HEK293 (cell line): ENCODE measurements around the gene EHMT1.
A peak's percentile ranks its signal among the peaks of the same experiment; 100 is the strongest.

Experiments used
- CTCF ChIA-PET: fragments of 350-600 bp; formaldehyde crosslinking; extraction: SDS; loops from one replicate; lab custom pipeline; 2021; ENCODE audit warnings: antibody characterized with exemption; lab: Yijun Ruan, JAX
- POLR2A ChIA-PET: fragments of 300-600 bp; formaldehyde crosslinking; extraction: SDS; loops from one replicate; lab custom pipeline; 2020; ENCODE audit warnings: antibody characterized with exemption, inconsistent platforms; lab: Yijun Ruan, JAX
- H3K27ac ChIP-seq: fragments of 200-500 bp; sonication (Bioruptor generic); 2 replicates; pipeline ENCODE4 v1.5.1; 2014; ENCODE audit warnings: low read depth, low read length, control low read depth, inconsistent platforms; ENCODE audit errors: extremely low read depth
- H3K36me3 ChIP-seq, 2 experiments: fragments of 200-500 bp in 1 of 2; sonication (Bioruptor generic) in 1 of 2; 1 replicate in 1 of 2; 2 replicates in 1 of 2; pipeline ENCODE4 v1.5.1; 2014 to 2017; ENCODE audit warnings: inconsistent platforms in 2 of 2, low read length in 2 of 2; ENCODE audit not compliant: control insufficient read depth in 2 of 2, insufficient read depth in 1 of 2
- H3K4me1 ChIP-seq: fragments of 200-500 bp; sonication (Bioruptor generic); 2 replicates; pipeline ENCODE4 v1.5.1; 2014; ENCODE audit warnings: mild to moderate bottlenecking, low read length, inconsistent platforms; ENCODE audit not compliant: control insufficient read depth, insufficient read depth
- H3K4me3 ChIP-seq: 2 replicates; pipeline ENCODE4 v1.5.1; 2011; ENCODE audit warnings: low read depth, mild to moderate bottlenecking, control low read depth, low read length, moderate library complexity
- H3K9me3 ChIP-seq: fragments of 200-500 bp; sonication (Bioruptor generic); 2 replicates; pipeline ENCODE4 v1.5.1; 2014; ENCODE audit warnings: low read depth, low read length, inconsistent platforms; ENCODE audit not compliant: control insufficient read depth, insufficient read depth
- MEIS1 ChIP-seq: sonication (generic); formaldehyde crosslinking; IDR thresholded peaks from 2 replicates; pipeline ENCODE4 v1.8.1; 2022; ENCODE audit warnings: missing genetic modification reagents, mild to moderate bottlenecking, borderline replicate concordance
- SCRT2 ChIP-seq: fragments of 450-650 bp; formaldehyde crosslinking; IDR thresholded peaks from 2 replicates; pipeline ENCODE4 v1.5.1; 2016; ENCODE audit warnings: missing biosample characterization, missing genetic modification characterization
- SP3 ChIP-seq: fragments of 450-650 bp; formaldehyde crosslinking; IDR thresholded peaks from 2 replicates; pipeline ENCODE4 v1.5.1; 2016; ENCODE audit warnings: missing biosample characterization, missing genetic modification characterization
- WT1 ChIP-seq: fragments of 450-650 bp; formaldehyde crosslinking; IDR thresholded peaks from 2 replicates; pipeline ENCODE4 v1.5.1; 2016; ENCODE audit warnings: missing biosample characterization, missing genetic modification characterization
- ZFHX2 ChIP-seq: fragments of 450-650 bp; formaldehyde crosslinking; conservative IDR thresholded peaks from 2 replicates; pipeline ENCODE4 v1.5.1; 2016; ENCODE audit warnings: missing biosample characterization, missing genetic modification characterization
- ZNF2 ChIP-seq: fragments of 450-650 bp; formaldehyde crosslinking; IDR thresholded peaks from 2 replicates; pipeline ENCODE4 v1.5.1; 2016; ENCODE audit warnings: missing biosample characterization, missing genetic modification characterization
- ZNF202 ChIP-seq: fragments of 450-650 bp; formaldehyde crosslinking; IDR thresholded peaks from 2 replicates; pipeline ENCODE4 v1.5.1; 2016; ENCODE audit warnings: missing biosample characterization, missing genetic modification characterization, borderline replicate concordance
- ZNF23 ChIP-seq: fragments of 450-650 bp; formaldehyde crosslinking; IDR thresholded peaks from 2 replicates; pipeline ENCODE4 v1.5.1; 2016; ENCODE audit warnings: missing biosample characterization, missing genetic modification characterization, borderline replicate concordance
- ZNF302 ChIP-seq: fragments of 450-650 bp; formaldehyde crosslinking; IDR thresholded peaks from 2 replicates; pipeline ENCODE4 v1.5.1; 2016; ENCODE audit warnings: missing biosample characterization, missing genetic modification characterization, low read depth
- ZNF366 ChIP-seq: fragments of 450-650 bp; formaldehyde crosslinking; conservative IDR thresholded peaks from 2 replicates; pipeline ENCODE4 v1.5.1; 2016; ENCODE audit warnings: missing biosample characterization, missing genetic modification characterization
- ZNF391 ChIP-seq: fragments of 450-650 bp; formaldehyde crosslinking; IDR thresholded peaks from 2 replicates; pipeline ENCODE4 v1.5.1; 2016; ENCODE audit warnings: low read depth, missing biosample characterization, missing genetic modification characterization, borderline replicate concordance
- ZNF548 ChIP-seq: fragments of 450-650 bp; formaldehyde crosslinking; IDR thresholded peaks from 2 replicates; pipeline ENCODE4 v1.5.1; 2016; ENCODE audit warnings: missing biosample characterization, missing genetic modification characterization
- ZNF600 ChIP-seq: fragments of 450-650 bp; formaldehyde crosslinking; IDR thresholded peaks from 2 replicates; pipeline ENCODE4 v1.5.1; 2016; ENCODE audit warnings: missing biosample characterization, missing genetic modification characterization
- ZNF621 ChIP-seq: fragments of 450-650 bp; formaldehyde crosslinking; IDR thresholded peaks from 2 replicates; pipeline ENCODE4 v1.5.1; 2017; ENCODE audit warnings: missing biosample characterization, missing genetic modification characterization
- ZNF664 ChIP-seq: fragments of 450-650 bp; formaldehyde crosslinking; IDR thresholded peaks from 2 replicates; pipeline ENCODE4 v1.5.1; 2016; ENCODE audit warnings: missing biosample characterization, missing genetic modification characterization
- ZNF677 ChIP-seq: fragments of 450-650 bp; IDR thresholded peaks from 2 replicates; pipeline ENCODE4 v1.5.0; 2018; ENCODE audit warnings: missing biosample characterization, mild to moderate bottlenecking, missing genetic modification characterization, moderate library complexity
- ZNF791 ChIP-seq: fragments of 450-650 bp; formaldehyde crosslinking; IDR thresholded peaks from 2 replicates; pipeline ENCODE4 v1.5.1; 2016; ENCODE audit warnings: missing biosample characterization, missing genetic modification characterization
- TF ChIP-seq, protein P1 (sequence below): fragments of 450-650 bp; formaldehyde crosslinking; optimal IDR thresholded peaks from 2 replicates; pipeline ENCODE3; 2016; ENCODE audit warnings: missing biosample characterization, mild to moderate bottlenecking, missing genetic modification characterization
- TF ChIP-seq, protein P2 (sequence below): sonication (generic); formaldehyde crosslinking; IDR thresholded peaks from 2 replicates; pipeline ENCODE4 v1.8.1; 2022; ENCODE audit warnings: mild to moderate bottlenecking, moderate library complexity, missing genetic modification reagents
- TF ChIP-seq, protein P3 (sequence below): fragments of 450-650 bp; IDR thresholded peaks from 2 replicates; pipeline ENCODE4 v1.5.1; 2018; ENCODE audit warnings: missing biosample characterization, mild to moderate bottlenecking, missing genetic modification characterization
- TF ChIP-seq, protein P4 (sequence below): fragments of 450-650 bp; formaldehyde crosslinking; IDR thresholded peaks from 2 replicates; pipeline ENCODE4; 2016; ENCODE audit warnings: missing biosample characterization, missing genetic modification characterization
- TF ChIP-seq, protein P5 (sequence below): fragments of 450-650 bp; formaldehyde crosslinking; IDR thresholded peaks from 2 replicates; pipeline ENCODE4 v1.5.1; 2016; ENCODE audit warnings: missing biosample characterization, missing genetic modification characterization

Gene EHMT1

DNA sequence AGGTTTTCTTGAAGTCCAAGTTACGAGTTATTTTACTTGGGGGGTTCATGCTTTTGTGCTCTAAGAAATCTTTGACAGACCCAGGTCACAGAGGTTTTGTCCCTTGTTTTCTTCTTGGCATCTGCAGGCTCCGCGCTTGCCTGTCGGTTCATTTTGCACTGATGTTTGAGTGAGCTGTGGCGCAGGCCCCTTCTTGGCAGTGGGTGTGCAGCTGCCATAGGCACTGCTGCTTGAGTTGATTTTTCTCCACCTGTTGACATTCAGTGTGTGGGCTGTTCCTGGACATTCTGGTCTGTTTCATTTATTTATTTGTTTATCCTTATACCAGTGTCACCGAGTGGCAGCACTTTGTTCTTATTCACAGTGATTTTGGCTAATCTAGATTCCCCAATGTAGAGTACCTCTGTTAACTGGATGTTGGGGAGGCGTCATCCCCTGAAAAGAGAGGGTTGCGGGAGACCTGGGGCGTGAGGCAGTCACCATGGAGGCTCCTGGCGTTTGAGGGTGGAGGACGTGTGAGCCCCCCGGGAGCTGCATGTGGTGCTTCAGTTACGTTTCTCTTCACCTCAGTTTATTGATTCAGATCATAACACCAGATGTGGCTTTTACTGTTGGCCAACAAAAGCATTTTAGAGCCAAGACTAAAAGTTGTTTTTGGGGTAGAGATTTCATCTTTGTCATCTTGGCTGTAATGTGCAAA is 137.4 kb downstream of the EHMT1 start:
- Histone ChIP-seq H3K4me3 (no peak overlapping the region), H3K9me3 (no peaks in the 10 kb centered on the region), H3K27ac (no peak overlapping the region), H3K4me1 (no peaks in the 10 kb centered on the region), H3K36me3 (peaks cover 0 to 79% of the 10 kb centered on the region in 2 experiments; a peak in 2 of 3 replicates)
- POLR2A ChIA-PET, result no interaction called here
- TF ChIP-seq, protein P1, sequence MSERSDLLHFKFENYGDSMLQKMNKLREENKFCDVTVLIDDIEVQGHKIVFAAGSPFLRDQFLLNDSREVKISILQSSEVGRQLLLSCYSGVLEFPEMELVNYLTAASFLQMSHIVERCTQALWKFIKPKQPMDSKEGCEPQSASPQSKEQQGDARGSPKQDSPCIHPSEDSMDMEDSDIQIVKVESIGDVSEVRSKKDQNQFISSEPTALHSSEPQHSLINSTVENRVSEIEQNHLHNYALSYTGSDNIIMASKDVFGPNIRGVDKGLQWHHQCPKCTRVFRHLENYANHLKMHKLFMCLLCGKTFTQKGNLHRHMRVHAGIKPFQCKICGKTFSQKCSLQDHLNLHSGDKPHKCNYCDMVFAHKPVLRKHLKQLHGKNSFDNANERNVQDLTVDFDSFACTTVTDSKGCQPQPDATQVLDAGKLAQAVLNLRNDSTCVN (tag by site-specific recombination), result no peak
- TF ChIP-seq ZNF621 (tag by site-specific recombination), result no peak
- TF ChIP-seq SCRT2, result peak; percentile 61; the same call in 1 of the 2 replicates
- CTCF ChIA-PET, result interaction anchor here (0.6 to 0.7 kb wide), 2 partner anchors 77 to 471 kb away, joined by 3 to 6 read pairs; no protein-coding TSS in a partner anchor

DNA sequence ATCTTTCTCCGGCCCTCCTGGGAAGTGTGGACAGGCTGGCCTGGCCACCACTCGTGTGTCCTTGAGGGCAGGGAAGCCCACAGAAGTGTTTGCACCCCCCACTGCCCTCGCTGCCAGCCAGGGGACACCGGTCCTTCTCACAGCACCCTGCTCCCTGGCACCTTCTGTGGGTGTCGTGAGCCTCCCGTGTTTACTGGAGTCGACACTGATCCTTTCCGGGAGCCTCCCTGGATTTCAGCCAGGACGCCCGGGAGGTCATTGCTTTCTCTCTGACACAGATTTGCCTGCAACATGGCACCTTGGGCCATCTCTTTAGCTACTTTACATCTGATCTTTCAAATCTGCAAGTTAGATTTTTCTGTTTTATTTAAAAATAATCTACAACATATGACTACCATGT is 138.3 kb downstream of the EHMT1 start:
- no peak overlapping the region for H3K4me3 ChIP-seq
- ChIA-PET POLR2A (no interaction called here), CTCF (interaction anchor here (0.6 to 1.5 kb wide), 2 partner anchors 13 to 100 kb away, joined by 3 read pairs; no protein-coding TSS in a partner anchor)
- no peak overlapping the region for H3K27ac ChIP-seq
- no peaks in the 10 kb centered on the region for H3K4me1 ChIP-seq
- TF ChIP-seq, protein P2, sequence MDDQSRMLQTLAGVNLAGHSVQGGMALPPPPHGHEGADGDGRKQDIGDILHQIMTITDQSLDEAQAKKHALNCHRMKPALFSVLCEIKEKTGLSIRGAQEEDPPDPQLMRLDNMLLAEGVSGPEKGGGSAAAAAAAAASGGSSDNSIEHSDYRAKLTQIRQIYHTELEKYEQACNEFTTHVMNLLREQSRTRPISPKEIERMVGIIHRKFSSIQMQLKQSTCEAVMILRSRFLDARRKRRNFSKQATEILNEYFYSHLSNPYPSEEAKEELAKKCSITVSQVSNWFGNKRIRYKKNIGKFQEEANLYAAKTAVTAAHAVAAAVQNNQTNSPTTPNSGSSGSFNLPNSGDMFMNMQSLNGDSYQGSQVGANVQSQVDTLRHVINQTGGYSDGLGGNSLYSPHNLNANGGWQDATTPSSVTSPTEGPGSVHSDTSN (CRISPR knock-in tag), result no peak
- TF ChIP-seq ZNF391 (tag by site-specific recombination) (no peak), ZNF664 (no peak), WT1 (tag by site-specific recombination) (no peak)
- TF ChIP-seq, protein P3, sequence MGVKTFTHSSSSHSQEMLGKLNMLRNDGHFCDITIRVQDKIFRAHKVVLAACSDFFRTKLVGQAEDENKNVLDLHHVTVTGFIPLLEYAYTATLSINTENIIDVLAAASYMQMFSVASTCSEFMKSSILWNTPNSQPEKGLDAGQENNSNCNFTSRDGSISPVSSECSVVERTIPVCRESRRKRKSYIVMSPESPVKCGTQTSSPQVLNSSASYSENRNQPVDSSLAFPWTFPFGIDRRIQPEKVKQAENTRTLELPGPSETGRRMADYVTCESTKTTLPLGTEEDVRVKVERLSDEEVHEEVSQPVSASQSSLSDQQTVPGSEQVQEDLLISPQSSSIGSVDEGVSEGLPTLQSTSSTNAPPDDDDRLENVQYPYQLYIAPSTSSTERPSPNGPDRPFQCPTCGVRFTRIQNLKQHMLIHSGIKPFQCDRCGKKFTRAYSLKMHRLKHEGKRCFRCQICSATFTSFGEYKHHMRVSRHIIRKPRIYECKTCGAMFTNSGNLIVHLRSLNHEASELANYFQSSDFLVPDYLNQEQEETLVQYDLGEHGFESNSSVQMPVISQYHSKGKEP (tag by site-specific recombination), result no peak
- no peaks in the 10 kb centered on the region for H3K9me3 ChIP-seq
- peaks cover 0 to 81% of the 10 kb centered on the region in 2 experiments; a peak in 2 of 3 replicates for H3K36me3 ChIP-seq

DNA sequence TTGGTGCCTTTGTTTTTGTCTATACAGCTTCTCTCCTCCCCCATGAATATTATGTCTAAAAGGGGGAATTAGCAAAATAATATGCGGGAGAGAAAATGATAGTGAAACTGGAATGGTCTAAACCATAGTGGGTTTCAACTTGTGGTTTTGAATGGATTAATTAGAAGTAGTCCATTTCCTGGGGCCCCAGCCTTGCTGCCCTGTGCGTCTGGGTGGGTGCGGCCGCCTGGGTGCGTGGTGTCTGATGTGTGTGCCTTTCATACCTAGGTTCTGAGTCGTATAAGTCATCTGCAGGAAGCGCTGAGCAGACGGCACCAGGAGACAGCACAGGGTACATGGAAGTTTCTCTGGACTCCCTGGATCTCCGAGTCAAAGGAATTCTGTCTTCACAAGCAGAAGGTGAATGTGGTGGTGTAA is 138.8 kb downstream of the EHMT1 start:
- no peak overlapping the region for H3K4me3 ChIP-seq
- H3K9me3 ChIP-seq, result no peaks in the 10 kb centered on the region
- no peak overlapping the region for H3K27ac ChIP-seq
- ChIA-PET CTCF (interaction anchor here (1.5 kb wide), 1 partner anchor 13 kb away, joined by 3 read pairs; no protein-coding TSS in a partner anchor), POLR2A (no interaction called here)
- TF ChIP-seq ZNF2 (tag by site-specific recombination) (no peak), ZNF621 (tag by site-specific recombination) (no peak), MEIS1 (CRISPR knock-in tag) (no peak), ZFHX2 (tag by site-specific recombination) (no peak), ZNF548 (tag by site-specific recombination) (no peak), ZNF302 (tag by site-specific recombination) (no peak), ZNF202 (tag by site-specific recombination) (no peak), SP3 (tag by site-specific recombination) (no peak), ZNF791 (tag by site-specific recombination) (no peak), ZNF600 (no peak), ZNF366 (no peak), ZNF23 (tag by site-specific recombination) (no peak), ZNF677 (tag by site-specific recombination) (no peak)
- TF ChIP-seq, protein P4, sequence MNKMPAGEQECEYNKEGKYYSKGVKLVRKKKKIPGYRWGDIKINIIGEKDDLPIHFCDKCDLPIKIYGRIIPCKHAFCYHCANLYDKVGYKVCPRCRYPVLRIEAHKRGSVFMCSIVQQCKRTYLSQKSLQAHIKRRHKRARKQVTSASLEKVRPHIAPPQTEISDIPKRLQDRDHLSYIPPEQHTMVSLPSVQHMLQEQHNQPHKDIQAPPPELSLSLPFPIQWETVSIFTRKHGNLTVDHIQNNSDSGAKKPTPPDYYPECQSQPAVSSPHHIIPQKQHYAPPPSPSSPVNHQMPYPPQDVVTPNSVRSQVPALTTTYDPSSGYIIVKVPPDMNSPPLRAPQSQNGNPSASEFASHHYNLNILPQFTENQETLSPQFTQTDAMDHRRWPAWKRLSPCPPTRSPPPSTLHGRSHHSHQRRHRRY (tag by site-specific recombination), result no peak
- TF ChIP-seq, protein P5, sequence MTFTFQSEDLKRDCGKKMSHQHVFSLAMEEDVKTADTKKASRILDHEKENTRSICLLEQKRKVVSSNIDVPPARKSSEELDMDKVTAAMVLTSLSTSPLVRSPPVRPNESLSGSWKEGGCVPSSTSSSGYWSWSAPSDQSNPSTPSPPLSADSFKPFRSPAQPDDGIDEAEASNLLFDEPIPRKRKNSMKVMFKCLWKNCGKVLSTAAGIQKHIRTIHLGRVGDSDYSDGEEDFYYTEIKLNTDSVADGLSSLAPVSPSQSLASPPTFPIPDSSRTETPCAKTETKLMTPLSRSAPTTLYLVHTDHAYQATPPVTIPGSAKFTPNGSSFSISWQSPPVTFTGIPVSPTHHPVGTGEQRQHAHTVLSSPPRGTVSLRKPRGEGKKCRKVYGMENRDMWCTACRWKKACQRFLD, result no peak
- no peaks in the 10 kb centered on the region for H3K4me1 ChIP-seq
- peaks cover 0 to 81% of the 10 kb centered on the region in 2 experiments; a peak in 2 of 3 replicates for H3K36me3 ChIP-seq
